NT2/D1 (cell line): ENCODE data around the gene MYPOP.

ENCODE experiments used
- SUZ12 ChIP-seq: IDR thresholded peaks from 2 replicates; pipeline ENCODE4 v1.6.1; 2011; ENCODE audit not compliant: insufficient read length, insufficient read depth; ENCODE audit errors: extremely low read depth
- YY1 ChIP-seq: IDR thresholded peaks from 2 replicates; pipeline ENCODE4 v1.6.1; 2011; ENCODE audit not compliant: insufficient read length, insufficient read depth
- ZNF274 ChIP-seq: IDR thresholded peaks from 2 replicates; pipeline ENCODE4 v1.6.1; 2011; ENCODE audit warnings: mild to moderate bottlenecking, low read depth, low read length

GRCh38 chr19:45863840-45864628, 38.4 kb downstream of the MYPOP start, which contains the start of gene FOXA3:
- TF ChIP-seq ZNF274 (no peak), YY1 (no peak), SUZ12 (no peak)
